Measurements from ENCODE around the gene ADNP.
"Not testable (repeated sequence)": the region's sequence is repeated elsewhere in the genome, so short reads cannot be mapped to it uniquely, and the experiment has no call there.

ADNP gene
- total RNA-seq = 106 to 111 reads per million in 2 donors

- peak; percentile 77 for DNase-seq
Observed at GRCh38 chr20:50931306-50932015, at the start of gene ADNP. Gene ADNP (minus strand): TSS chr20:50931437. CDS start chr20:50903996, 27,441 bp downstream.

GRCh38 chr20:50980071-50980681 is 48.9 kb upstream of the ADNP start:
- no peak for DNase-seq

GRCh38 chr20:50978533-50978932 is 47.3 kb upstream of the ADNP start:
- not testable (repeated sequence) for DNase-seq

- no peak for DNase-seq
Observed at GRCh38 chr20:50977066-50978021, 46.1 kb upstream of the ADNP start.

GRCh38 chr20:50975701-50976330 is 44.6 kb upstream of the ADNP start:
- DNase-seq = no peak

- DNase-seq = no peak
Observed at GRCh38 chr20:50969912-50970311, 38.7 kb upstream of the ADNP start.

- no peak for DNase-seq
Observed at GRCh38 chr20:50969435-50969834, 38.2 kb upstream of the ADNP start.

GRCh38 chr20:50968289-50968688 is 37.1 kb upstream of the ADNP start:
- DNase-seq = no peak

- no peak for DNase-seq
Observed at GRCh38 chr20:50967586-50967985, 36.3 kb upstream of the ADNP start.

- DNase-seq = no peak
Observed at GRCh38 chr20:50959543-50960126, 28.4 kb upstream of the ADNP start.

- DNase-seq = peak; percentile 23
Observed at GRCh38 chr20:50958615-50959542, 27.6 kb upstream of the ADNP start, which contains the start of gene MOCS3. Gene MOCS3 (plus strand): TSS chr20:50958818. CDS start chr20:50958843, 25 bp downstream.

GRCh38 chr20:50957798-50958614 is 26.8 kb upstream of the ADNP start, which contains the start of gene DPM1:
Gene DPM1 (minus strand): TSS chr20:50958532. CDS start chr20:50958523, 9 bp downstream.
- peak; percentile 31 for DNase-seq

- DNase-seq = no peak
Observed at GRCh38 chr20:50957276-50957675, 26.0 kb upstream of the ADNP start.

- DNase-seq = no peak
Observed at GRCh38 chr20:50953821-50954220, 22.6 kb upstream of the ADNP start.

- no peak for DNase-seq
Observed at GRCh38 chr20:50953196-50953595, 22.0 kb upstream of the ADNP start.

- DNase-seq = no peak
Observed at GRCh38 chr20:50948132-50948785, 17.0 kb upstream of the ADNP start.

GRCh38 chr20:50943069-50943468 is 11.8 kb upstream of the ADNP start:
- DNase-seq = no peak

GRCh38 chr20:50933589-50933988 is 2.4 kb upstream of the ADNP start:
- DNase-seq = no peak

- no peak for DNase-seq
Observed at GRCh38 chr20:50932691-50933280, 1.5 kb upstream of the ADNP start.

All from activated gamma-delta T cell (primary cell).